ENCODE data around the gene FGFR3. TPM values are rescaled to one million over a fixed set of nuclear protein-coding genes. Genes with fewer than 3 reads are reported as not detected.

Gene FGFR3
- polyA plus RNA-seq, 3 donors = 59.6 to 73.9 (median 62.8) TPM

- DNase-seq (ENCODE audit: low read depth in 3 of 3, low spot score in 2 of 3) = no peak
Observed at GRCh38 chr4:1785592-1785991, 7.5 kb upstream of the FGFR3 start.

GRCh38 chr4:1786544-1787362 is 6.3 kb upstream of the FGFR3 start:
- DNase-seq (ENCODE audit: low read depth in 3 of 3, low spot score in 2 of 3) = no peak

GRCh38 chr4:1787411-1788077 is 5.5 kb upstream of the FGFR3 start:
- DNase-seq (ENCODE audit: low read depth in 3 of 3, low spot score in 2 of 3) = no peak

- no peak for DNase-seq (ENCODE audit: low read depth in 3 of 3, low spot score in 2 of 3)
Observed at GRCh38 chr4:1788254-1788973, 4.7 kb upstream of the FGFR3 start.

- no peak for DNase-seq (ENCODE audit: low read depth in 3 of 3, low spot score in 2 of 3)
Observed at GRCh38 chr4:1789552-1789951, 3.5 kb upstream of the FGFR3 start.

- DNase-seq (ENCODE audit: low read depth in 3 of 3, low spot score in 2 of 3) = no peak
Observed at GRCh38 chr4:1790005-1790404, 3.1 kb upstream of the FGFR3 start.

GRCh38 chr4:1792158-1792831 is 798 bp upstream of the FGFR3 start:
- DNase-seq (ENCODE audit: low read depth in 3 of 3, low spot score in 2 of 3) = no peak

GRCh38 chr4:1793496-1793840 is 375 bp downstream of the FGFR3 start:
- no peak for DNase-seq (ENCODE audit: low read depth in 3 of 3, low spot score in 2 of 3)

GRCh38 chr4:1793940-1794808 is 1.1 kb downstream of the FGFR3 start:
- no peak for DNase-seq (ENCODE audit: low read depth in 3 of 3, low spot score in 2 of 3)

- DNase-seq (ENCODE audit: low read depth in 3 of 3, low spot score in 2 of 3) = no peak
Observed at GRCh38 chr4:1794809-1795298, 1.8 kb downstream of the FGFR3 start.

GRCh38 chr4:1795299-1796195 is 2.5 kb downstream of the FGFR3 start:
- no peak for DNase-seq (ENCODE audit: low read depth in 3 of 3, low spot score in 2 of 3)

GRCh38 chr4:1796486-1797204 is 3.6 kb downstream of the FGFR3 start:
- no peak for DNase-seq (ENCODE audit: low read depth in 3 of 3, low spot score in 2 of 3)

- no peak for DNase-seq (ENCODE audit: low read depth in 3 of 3, low spot score in 2 of 3)
Observed at GRCh38 chr4:1797298-1797860, 4.3 kb downstream of the FGFR3 start.

GRCh38 chr4:1797861-1798579 is 4.9 kb downstream of the FGFR3 start:
- no peak for DNase-seq (ENCODE audit: low read depth in 3 of 3, low spot score in 2 of 3)

- DNase-seq (ENCODE audit: low read depth in 3 of 3, low spot score in 2 of 3) = no peak
Observed at GRCh38 chr4:1798580-1799386, 5.7 kb downstream of the FGFR3 start.
